ENCODE results near the gene RABL2B. TPM values are rescaled to one million over a fixed set of nuclear protein-coding genes. Genes with fewer than 3 reads are reported as not detected.
A peak's percentile ranks its signal among the peaks of the same experiment; 100 is the strongest.
"Not testable (repeated sequence)": the region's sequence is repeated elsewhere in the genome, so short reads cannot be mapped to it uniquely, and the experiment has no call there.

Gene RABL2B
- 10 to 100 TPM; 21.1 to 25.2 TPM for total RNA-seq

DNA sequence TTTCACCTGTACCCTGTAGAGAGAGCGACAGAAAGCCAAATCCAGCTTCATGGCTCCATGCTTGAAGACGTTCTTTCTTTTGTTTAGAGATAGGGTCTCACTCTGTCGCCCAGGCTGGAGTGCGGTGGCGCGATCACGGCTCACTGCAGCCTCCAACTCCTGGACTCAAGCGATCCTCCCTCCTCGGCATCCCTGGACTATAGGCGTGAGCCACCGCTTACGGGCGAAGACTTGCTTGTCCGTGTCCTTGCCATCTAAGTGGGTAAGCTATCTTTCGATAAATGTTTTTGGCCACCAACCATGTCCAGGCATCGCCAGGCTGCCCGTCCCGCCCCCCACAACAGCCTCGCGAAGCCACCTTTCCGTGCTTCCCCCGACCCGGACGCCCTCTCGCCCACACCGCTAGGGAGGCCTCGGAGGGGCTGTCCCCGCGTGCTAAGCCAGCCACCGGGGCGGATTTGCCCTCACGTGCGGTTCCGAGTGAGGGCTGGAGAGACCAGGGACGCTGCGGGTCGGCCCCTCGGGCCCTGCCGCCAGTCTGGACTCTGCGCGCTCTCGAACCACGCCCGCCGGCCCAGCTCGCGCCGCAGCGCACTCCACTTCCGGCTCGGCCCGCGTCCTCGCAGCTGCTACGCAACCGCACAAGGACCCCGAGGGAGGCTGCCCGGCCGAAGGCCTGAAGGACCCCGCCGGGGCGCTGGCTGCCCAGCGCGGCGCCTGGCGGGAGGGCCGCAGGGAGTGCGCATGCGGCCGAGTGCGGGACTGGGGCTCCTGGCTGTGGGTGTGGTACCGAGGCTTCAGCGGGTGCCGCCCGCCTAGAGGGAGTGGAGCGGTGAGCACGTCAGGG is at the start of gene RABL2B:
Gene RABL2B, minus strand, starts transcription at position 604 of the 847 bp plus-strand sequence. CDS start 1,342 bp downstream, outside the sequence.
- DNase-seq = peak; percentile 91
- not testable (repeated sequence) for H3K36me3 Mint-ChIP-seq, H3K4me1 Mint-ChIP-seq, H3K27me3 Mint-ChIP-seq, H3K9me3 Mint-ChIP-seq
- Mint-ChIP-seq H3K4me3 (peak within 1 kb of the TSS; percentile 83), H3K27ac (peak within 1 kb of the TSS; percentile 83)

DNA sequence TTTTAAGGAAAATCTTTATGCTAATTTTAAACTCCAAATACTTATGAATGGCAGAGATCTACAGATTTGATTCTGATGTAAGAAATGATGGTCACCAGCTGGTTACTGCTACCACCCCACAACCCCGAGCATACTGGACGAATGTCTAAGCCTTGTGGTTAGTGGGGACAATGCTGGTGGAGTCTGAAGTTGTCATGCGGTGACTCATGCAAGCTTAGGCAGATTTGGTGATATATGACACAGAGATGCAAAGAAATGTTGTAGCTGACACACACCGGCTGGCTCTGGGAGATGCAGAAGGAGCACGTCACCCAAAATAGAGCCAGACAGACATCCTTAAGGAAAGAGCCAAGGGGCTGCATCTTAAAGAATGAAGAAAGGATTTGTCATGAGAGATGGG is 3.5 kb upstream of the RABL2B start:
- H3K4me3 Mint-ChIP-seq, H3K27ac Mint-ChIP-seq, H3K36me3 Mint-ChIP-seq, H3K27me3 Mint-ChIP-seq, H3K4me1 Mint-ChIP-seq, H3K9me3 Mint-ChIP-seq, DNase-seq: not testable (repeated sequence)

DNA sequence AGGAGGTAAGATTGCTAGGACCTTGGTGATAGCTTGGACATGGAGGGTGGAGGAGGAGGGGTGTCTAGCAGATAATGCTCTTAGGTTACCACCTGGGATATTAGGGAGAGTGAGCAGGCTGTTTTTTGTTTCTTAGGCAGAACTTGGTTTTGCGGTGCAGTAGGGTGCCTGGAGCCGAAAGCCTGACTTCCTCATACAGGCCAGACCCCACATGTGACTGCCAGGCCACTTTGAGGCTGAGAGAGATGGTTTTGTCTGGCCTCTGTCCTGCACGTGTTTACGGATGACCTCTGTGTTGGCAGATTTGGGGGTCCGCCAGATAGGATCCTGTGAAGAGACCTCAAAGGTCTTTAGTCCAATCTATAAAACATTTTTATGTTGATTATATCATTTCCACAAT is 1.9 kb upstream of the RABL2B start:
- not testable (repeated sequence) for H3K4me1 Mint-ChIP-seq, H3K9me3 Mint-ChIP-seq, H3K27me3 Mint-ChIP-seq, H3K4me3 Mint-ChIP-seq, H3K27ac Mint-ChIP-seq, H3K36me3 Mint-ChIP-seq, DNase-seq

DNA sequence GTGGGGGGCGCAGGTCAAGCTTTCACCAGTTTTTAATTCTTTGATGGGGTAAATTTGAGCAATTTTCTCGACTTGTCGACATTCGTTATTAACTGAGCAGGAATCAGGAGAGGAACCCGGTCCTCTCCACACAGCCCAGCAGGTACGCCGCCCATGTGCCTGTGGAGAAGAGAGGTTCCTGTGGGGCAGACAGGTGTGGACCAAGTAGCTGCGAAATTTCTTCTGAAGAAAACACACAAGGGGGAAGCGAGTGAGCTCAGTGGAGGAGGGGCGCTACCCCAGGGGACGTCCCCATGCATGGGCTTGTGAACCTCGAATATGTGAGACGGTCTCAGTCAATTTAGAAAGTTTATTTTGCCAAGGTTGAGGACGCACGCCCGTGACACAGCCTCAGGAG is 442 bp upstream of the RABL2B start:
- not testable (repeated sequence) for H3K36me3 Mint-ChIP-seq, H3K4me1 Mint-ChIP-seq, H3K27me3 Mint-ChIP-seq, H3K9me3 Mint-ChIP-seq
- Mint-ChIP-seq H3K4me3 (peak overlapping the region; percentile 83), H3K27ac (peak overlapping the region; percentile 83)
- DNase-seq = peak; percentile 6

DNA sequence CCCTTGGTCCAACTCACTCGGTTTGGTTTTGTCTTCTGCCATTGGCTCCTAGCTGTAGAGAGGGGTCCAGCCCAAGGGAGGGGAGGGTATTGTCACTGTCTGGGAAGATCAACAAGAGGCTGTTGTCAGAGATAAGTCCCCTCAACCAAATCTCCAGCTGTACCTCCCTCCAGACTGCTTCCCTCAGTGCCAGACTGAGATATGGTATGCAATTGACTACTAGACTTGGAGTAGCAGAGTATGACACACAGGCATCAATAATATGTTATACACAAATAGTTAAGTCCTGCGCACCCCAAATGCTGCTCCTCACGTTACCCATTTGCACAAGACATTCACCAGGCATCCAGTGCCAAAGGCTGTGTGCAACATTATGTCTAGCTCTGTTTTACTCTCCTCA is 1.2 kb downstream of the RABL2B start:
- H3K9me3 Mint-ChIP-seq, DNase-seq, H3K27me3 Mint-ChIP-seq, H3K36me3 Mint-ChIP-seq, H3K4me1 Mint-ChIP-seq, H3K27ac Mint-ChIP-seq: not testable (repeated sequence)
- H3K4me3 Mint-ChIP-seq = peak overlapping the region; percentile 19

DNA sequence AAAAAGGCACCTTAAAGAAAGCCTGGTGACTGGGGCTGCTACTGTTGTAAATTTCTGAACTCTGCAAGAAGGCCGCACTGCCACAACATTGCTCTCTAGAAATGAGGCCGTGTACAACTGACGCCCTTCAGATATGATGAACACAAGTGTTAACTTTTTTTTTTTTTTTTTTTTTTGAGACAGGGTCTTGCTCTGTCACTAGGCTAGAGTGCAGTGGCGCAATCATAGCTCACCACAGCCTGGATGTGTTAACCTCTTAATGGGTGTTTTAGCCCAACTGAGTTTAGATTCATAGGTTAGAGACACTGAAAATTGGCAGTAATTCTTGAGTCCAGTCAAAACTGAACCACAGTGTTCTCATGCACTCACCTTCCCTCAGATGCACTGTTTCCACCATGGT is 3.2 kb downstream of the RABL2B start:
- H3K9me3 Mint-ChIP-seq, DNase-seq: not testable (repeated sequence)

DNA sequence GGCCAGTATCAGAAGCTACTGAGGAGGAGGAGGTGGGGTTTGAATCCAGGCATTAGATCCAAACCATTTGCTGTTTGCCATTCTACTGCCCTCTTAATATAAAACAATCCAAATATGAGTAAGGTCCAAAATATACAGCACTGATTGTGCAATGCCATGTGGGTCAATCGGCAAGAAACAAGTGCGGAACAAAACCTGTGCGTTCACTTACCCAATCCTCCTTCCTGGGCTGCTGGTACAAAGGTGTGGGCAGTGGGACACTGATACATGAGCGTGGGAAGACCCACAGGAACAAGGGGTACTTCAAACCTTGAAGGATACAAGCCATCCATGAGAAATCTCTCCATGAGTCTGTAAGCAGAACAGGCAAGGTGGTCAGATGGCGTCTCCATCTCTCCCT is 5.8 kb downstream of the RABL2B start:
- H3K4me1 Mint-ChIP-seq, H3K4me3 Mint-ChIP-seq, H3K36me3 Mint-ChIP-seq, DNase-seq, H3K27me3 Mint-ChIP-seq, H3K27ac Mint-ChIP-seq, H3K9me3 Mint-ChIP-seq: not testable (repeated sequence)

More for the DNA sequence above, 3.2 kb downstream of the RABL2B start:
- H3K27ac Mint-ChIP-seq, H3K4me1 Mint-ChIP-seq, H3K4me3 Mint-ChIP-seq, H3K36me3 Mint-ChIP-seq, H3K27me3 Mint-ChIP-seq: not testable (repeated sequence)

DNA sequence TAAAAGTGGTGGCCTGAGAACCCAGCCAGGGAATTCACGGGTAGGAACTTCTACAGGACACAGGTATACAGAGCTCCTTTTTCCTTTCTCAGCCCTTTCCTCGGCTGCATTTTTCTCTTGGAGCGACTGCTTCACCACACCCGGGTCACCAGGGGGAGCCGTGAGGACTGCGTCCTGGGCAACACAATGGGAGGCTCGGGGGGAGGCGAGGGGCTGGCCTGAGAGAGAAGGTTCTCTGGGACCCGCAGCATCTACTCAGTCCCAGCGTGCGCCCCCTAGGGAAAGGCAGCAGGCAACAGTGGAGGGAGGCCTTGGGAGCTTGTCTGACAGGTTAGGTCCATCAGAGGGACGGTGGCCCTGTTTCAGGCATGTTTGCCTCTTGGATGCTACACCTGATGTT is 8.3 kb downstream of the RABL2B start:
- not testable (repeated sequence) for H3K4me3 Mint-ChIP-seq, H3K27me3 Mint-ChIP-seq, H3K36me3 Mint-ChIP-seq, H3K27ac Mint-ChIP-seq, H3K9me3 Mint-ChIP-seq, H3K4me1 Mint-ChIP-seq
- peak; percentile 38 for DNase-seq

DNA sequence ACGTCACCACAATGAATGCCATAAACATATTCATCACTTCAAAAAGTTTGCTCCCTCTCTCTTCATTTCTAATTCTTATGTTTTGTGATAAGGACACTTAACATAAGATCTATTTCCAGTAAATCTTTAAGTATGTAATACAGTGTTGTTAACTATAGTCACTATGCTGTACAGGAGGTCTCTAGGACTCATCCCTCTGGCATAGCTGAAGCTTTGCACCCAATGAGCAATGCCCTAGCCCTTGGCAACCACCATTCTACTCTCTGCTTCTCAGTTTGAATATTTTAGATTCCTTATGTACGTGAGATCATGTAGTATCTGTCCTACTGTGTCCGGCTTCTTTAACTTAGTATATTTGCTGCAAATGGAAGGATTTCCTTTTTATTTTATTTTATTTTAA is 19.1 kb downstream of the RABL2B start:
- not testable (repeated sequence) for H3K9me3 Mint-ChIP-seq, H3K36me3 Mint-ChIP-seq, H3K27ac Mint-ChIP-seq, H3K4me3 Mint-ChIP-seq, DNase-seq, H3K27me3 Mint-ChIP-seq, H3K4me1 Mint-ChIP-seq

DNA sequence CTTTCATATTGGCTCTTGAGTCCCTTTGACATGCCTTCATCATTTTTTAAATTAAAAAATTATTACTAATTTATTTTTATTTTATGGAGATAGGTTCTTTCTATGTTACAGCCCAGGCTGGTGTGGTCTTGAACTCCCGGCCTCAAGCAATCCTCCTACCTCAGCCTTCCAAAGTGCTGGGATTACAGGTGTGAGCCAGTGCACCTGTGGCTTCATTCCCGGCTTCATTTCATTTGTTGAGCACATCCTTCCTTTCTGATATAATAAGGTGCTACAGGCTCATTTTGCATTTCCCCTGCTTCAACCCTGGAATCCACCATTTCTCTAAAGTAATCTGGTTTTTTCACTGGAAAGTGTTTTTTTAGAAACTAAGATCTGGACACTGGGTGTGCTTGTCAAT is 21.6 kb downstream of the RABL2B start:
- DNase-seq, H3K36me3 Mint-ChIP-seq, H3K4me3 Mint-ChIP-seq, H3K4me1 Mint-ChIP-seq, H3K27me3 Mint-ChIP-seq, H3K9me3 Mint-ChIP-seq, H3K27ac Mint-ChIP-seq: not testable (repeated sequence)

DNA sequence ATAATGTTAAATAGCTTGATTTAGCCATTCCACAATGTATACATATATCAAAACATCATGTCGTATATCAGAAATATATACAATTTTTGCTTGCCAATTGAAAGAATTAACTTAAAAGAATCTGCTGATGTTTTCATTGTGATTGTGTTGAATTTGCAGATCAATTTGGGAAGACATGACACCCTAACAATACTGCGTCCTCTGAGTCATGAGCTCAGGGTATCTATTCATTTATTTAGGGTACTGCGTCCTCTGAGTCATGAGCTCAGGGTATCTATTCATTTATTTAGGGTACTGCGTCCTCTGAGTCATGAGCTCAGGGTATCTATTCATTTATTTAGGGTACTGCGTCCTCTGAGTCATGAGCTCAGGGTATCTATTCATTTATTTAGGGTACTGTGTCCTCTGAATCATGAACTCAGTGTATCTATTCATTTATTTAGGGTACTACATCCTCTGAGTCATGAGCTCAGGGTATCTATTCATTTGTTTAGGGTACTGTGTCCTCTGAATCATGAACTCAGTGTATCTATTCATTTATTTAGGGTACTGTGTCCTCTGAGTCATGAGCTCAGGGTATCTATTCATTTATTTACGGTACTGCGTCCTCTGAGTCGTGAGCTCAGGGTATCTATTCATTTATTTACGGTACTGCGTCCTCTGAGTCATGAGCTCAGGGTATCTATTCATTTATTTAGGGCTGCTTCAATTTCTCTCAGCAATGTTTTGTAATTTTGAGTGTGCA is 23.7 kb downstream of the RABL2B start:
- not testable (repeated sequence) for H3K27ac Mint-ChIP-seq, H3K27me3 Mint-ChIP-seq, H3K36me3 Mint-ChIP-seq, H3K9me3 Mint-ChIP-seq, H3K4me3 Mint-ChIP-seq, DNase-seq, H3K4me1 Mint-ChIP-seq

DNA sequence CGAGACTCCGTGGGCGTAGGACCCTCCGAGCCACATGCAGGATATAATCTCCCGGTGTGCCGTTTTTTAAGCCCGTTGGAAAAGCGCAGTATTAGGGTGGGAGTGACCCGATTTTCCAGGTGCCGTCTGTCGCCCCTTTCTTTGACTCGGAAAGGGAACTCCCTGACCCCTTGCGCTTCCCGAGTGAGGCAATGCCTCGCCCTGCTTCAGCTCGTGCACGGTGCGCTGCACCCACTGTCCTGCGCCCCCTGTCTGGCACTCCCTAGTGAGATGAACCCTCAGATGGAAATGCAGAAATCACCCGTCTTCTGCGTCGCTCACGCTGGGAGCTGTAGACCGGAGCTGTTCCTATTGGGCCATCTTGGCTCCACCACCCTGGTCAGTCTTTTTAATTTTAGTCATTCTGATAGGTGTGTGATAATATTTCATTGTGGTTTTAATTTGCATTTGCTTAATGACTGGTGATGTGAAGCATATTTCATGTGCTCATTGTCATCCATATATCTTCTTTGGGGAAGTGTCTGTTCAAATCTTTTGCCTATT is 26.4 kb downstream of the RABL2B start:
- not testable (repeated sequence) for H3K27me3 Mint-ChIP-seq, H3K4me1 Mint-ChIP-seq, H3K36me3 Mint-ChIP-seq
- H3K4me3 Mint-ChIP-seq = peak overlapping the region; percentile 83
- peaks cover 11% of the 10 kb centered on the region for H3K9me3 Mint-ChIP-seq
- DNase-seq = peak; percentile 62
- peak overlapping the region; percentile 80 for H3K27ac Mint-ChIP-seq

DNA sequence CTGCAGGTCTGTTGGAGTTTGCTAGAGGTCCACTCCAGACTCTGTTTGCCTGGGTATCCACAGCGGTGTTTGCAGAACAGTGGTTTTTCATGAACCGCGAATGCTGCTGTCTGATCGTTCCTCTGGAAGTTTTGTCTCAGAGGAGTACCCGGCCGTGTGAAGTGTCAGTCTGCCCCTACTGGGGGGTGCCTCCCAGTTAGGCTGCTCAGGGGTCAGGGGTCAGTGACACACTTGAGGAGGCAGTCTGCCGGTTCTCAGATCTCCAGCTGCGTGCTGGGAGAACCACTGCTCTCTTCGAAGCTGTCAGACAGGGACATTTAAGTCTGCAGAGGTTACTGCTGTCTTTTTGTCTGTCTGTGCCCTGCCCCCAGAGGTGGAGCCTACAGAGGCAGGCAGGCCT is 27.0 kb downstream of the RABL2B start:
- not testable (repeated sequence) for DNase-seq, H3K4me1 Mint-ChIP-seq, H3K36me3 Mint-ChIP-seq, H3K27me3 Mint-ChIP-seq, H3K27ac Mint-ChIP-seq
- peak overlapping the region; percentile 83 for H3K4me3 Mint-ChIP-seq
- peaks cover 11% of the 10 kb centered on the region for H3K9me3 Mint-ChIP-seq

DNA sequence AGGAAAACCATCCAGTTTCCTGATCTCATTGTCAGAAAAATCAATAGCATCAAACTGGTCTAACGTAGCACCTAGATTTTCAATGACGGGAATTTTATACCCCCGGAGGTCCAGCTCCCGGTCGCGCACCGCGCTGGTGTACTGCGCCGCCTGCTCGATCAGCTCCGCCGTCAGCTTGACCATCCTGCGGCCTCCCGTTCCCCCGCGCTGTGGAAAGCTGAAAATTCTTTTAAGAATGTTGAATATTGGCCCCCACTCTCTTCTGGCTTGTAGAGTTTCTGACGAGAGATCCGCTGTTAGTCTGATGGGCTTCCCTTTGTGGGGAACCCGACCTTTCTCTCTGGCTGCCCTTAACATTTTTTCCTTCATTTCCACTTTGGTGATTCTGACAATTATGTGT is 28.2 kb downstream of the RABL2B start:
- H3K4me1 Mint-ChIP-seq, H3K4me3 Mint-ChIP-seq, DNase-seq, H3K27me3 Mint-ChIP-seq, H3K36me3 Mint-ChIP-seq, H3K27ac Mint-ChIP-seq: not testable (repeated sequence)
- H3K9me3 Mint-ChIP-seq = peaks cover 13% of the 10 kb centered on the region

DNA sequence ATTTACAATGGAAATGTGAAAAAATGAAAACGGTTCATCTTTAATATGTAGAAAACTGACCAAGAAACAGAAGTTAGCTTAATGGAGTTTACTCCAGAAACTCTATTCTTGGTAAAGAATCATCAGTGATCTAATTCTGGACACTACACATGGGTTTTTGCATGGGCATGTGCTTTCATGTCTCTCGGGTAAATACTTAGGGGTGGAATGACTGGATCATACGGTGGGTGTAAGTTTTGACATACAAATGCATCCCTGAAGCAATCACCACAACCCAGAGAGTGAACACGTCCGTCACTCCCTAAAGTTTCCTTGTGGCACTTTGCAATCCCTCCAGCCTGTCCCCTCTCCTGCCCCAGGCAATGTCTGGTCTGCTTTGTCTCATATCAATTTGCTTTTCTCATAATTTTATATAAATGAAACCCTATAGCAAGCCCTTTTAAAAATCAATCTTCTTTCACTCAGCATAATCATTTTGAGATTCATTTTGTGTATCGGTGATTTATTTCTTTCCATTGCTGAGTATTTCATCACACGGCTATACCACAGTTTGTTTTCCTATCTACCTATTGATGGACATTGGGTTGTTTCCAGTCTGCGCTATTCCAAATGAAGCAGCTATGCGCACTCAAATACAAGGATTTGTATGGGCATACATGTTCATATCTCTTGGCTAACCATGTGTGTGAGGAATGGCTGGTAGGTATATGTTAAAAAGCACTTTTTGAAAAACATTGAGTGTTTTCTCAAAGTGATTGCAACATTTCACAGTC is 33.9 kb downstream of the RABL2B start:
- H3K36me3 Mint-ChIP-seq, DNase-seq, H3K4me3 Mint-ChIP-seq, H3K4me1 Mint-ChIP-seq, H3K9me3 Mint-ChIP-seq, H3K27me3 Mint-ChIP-seq, H3K27ac Mint-ChIP-seq: not testable (repeated sequence)

Data from activated naive CD8-positive, alpha-beta T cell treated with anti-CD3 and anti-CD28 coated beads for 36 hours (primary cell).